Measurements from ENCODE around the gene RSPH1.

Gene RSPH1

DNA sequence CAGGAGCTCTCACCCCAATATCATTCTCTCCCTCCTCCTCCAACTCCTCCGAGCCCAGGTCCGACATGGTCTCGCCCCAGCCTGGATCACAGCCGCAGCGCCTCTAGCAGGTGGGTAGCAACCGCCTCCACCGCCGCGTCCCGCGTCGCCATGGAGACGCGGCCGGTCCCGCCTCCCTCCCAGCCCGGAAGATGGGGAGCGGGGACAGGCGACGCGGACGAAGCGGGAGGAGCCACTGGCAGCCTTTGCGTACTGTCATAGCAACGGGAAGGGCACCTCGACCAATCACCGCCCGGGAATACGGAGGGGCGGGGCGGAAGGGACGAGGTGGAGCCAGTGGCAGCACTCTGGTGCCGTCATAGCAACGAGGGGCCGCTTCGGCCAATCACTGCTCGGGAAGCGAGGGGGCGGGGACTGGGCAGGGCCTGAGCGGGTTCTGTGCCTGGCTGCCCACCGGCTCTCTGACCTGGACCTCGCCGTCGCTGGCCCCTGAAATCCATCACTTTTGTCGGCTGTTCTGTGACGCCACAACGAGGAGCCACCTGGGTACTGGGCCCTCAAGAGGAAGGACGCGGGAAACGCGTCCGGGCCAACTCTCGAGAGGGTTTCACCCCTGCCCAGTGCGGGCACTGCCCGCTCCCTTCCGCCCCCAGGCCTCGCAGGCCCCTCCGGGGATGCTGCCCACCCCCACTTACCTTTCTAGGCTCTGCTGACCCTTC is at the start of gene RSPH1:
Gene RSPH1 (minus strand): TSS at position 105 of the 719 bp plus-strand sequence. CDS start 38 bp downstream, at position 67.
- DNase-seq: peak; percentile 100

DNA sequence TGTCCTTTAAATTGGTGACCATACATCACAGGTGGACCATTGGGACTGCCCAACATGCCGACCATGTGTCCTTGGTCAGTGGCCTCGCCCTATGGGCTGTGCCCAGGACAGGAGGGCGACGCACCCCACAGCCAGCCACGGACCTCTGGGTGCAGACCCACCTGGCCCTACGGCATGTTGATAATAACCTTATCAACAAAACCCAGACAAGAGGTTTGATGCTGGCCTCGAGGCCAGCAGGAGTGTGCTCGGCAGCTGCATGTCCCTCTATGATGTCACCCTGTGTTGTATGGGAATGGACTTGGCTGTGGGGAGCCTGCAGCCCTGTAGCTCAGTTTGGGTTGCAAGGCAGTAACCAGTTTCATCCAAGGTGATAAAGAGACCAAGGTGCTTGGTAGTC is 49.7 kb upstream of the RSPH1 start:
- no peak for DNase-seq

DNA sequence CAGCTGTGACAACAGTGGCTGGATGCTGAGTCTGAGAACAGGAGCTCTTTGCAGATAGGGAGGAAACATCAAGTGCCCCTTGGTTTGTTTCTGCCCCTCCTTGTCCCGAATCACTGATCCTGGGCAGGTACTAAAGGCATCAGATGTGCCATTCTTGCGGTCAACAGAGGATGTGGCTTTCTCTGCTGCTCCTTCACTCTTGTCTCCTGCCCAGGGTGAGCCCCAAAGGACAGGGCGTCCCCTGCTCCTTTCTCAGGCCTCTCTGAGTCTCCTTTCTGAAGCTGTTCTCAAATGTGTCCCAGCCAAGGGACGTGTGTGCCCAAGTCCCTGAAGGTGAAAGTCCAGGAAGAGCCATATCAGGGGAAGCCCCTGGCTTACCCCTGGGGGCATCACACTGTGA is 49.3 kb upstream of the RSPH1 start:
- DNase-seq: no peak

DNA sequence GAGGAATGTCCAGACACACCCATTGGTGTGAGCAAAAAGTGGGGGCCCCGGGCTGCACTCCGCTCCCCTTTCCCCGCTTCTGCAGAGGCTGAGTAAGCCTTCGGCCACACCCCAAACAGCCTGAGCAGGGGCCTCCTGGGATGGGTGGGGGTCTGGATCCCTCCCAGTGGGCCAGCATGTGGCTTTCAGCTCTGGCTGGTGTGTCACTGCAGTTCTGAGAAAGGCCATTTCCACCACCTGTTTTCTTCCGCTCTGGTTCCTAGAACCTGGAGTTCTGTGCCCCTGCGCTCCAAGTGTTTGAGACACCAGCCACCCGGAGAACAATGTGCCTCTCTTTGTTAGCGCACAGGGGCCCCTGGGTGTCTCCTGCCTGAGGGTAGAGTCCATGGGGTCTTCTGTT is 48.5 kb upstream of the RSPH1 start:
- no peak for DNase-seq

DNA sequence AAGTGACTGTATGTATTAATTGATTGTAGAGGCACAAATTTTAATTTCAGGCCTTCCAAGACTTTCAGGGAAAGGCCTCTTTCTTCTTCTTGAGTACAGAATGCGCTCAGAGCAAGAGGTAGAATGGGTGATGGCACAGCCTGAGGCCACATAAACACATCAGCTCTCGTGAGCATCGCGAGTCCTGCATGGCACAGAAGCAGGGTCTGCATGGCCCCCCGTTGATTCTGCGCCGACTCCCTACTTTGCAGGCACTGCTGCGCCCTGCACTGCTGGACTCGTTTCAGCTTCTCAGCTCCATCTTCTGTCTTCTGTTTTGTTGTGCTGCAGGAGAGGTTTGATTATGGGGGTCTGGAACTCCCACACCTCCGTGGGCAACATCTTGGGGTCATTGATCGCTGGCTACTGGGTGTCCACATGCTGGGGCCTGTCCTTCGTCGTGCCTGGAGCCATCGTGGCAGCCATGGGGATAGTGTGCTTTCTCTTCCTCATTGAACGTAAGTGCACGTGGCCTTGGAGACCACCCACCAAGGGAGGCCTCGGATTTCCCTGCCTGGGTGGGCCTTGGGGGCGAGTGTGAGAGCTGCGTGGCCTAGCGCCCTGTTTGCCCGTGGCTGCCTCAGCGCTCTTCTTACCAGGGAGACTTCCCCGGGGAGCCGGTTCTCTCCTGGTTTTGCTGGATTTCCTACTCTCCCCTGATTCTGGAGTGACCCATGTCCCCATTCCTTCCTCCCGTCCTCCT is 47.3 kb upstream of the RSPH1 start:
- no peak for DNase-seq

DNA sequence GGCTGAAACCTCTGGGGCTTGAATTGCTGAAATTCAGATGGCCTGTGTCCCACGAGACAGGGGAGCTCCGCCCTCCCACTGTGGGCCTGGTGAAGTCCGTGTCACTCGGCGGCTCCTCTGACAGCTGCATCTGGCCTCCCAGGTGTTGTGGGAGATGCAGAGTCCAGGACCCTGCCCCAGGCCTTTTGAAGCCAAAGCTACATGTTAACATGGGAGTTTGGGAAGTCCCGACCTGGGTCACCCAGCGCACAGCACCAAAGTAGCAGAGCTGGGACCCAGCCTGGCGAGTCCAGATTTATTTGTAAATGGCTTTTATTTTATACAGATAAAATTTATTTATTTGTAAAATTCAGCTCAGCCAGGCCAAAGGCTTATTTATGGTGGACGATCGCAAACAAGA is 46.6 kb upstream of the RSPH1 start:
- no peak for DNase-seq

DNA sequence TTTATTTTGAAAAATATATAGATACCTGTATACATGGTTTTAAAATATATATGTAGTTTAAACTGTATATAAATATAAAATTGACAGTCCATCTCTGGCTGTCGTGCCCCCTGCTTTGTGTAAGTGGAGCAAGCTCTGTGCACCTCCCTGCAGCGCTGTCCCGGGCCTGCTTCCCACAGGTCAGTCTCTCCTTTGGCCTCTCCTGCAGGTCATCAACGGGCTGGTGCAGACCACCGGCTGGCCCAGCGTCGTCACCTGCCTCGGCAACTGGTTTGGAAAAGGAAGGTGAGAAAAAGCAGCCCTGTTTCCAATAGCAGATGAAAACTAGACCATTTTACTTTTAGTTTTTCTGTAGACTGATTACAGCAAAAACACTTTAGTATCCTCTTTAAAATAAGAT is 46.2 kb upstream of the RSPH1 start:
- no peak for DNase-seq

DNA sequence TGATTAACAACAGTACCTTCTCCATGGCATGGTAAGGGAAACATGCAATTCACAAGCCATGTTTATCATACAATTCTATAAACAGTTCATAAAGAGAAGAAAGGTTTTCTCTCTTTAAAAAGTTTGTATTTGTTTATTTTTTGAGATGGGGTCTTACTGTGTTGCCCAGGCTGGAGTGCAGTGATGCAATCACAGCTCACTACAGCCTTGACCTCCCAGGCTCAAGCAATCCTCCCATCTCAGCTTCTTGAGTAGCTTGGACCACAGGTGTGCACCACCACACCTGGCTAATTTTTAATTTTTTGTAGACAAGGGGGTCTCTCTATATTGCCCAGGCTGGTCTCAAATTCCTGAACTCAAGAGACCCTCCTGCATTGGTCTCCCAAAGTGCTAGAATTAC is 45.6 kb upstream of the RSPH1 start:
- DNase-seq: no peak

DNA sequence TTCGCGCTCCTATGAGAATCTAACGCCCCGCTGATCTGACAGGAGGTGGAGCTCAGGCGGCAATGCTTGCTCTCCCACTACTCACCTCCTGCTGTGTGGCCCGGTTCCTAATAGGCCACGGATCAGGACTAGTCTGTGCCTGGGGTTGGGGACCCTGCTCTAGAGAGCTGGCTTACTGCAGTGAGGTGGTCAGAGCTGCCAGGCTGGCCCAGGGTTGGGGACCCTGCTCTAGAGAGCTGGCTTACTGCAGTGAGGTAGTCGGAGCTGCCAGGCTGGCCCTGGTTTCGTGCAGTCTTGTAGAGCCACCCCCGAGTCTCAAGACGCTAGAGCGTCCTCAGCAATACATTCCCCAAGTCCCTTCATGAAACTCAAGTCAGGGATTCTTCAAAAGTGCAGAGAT is 45.1 kb upstream of the RSPH1 start:
- DNase-seq: no peak

DNA sequence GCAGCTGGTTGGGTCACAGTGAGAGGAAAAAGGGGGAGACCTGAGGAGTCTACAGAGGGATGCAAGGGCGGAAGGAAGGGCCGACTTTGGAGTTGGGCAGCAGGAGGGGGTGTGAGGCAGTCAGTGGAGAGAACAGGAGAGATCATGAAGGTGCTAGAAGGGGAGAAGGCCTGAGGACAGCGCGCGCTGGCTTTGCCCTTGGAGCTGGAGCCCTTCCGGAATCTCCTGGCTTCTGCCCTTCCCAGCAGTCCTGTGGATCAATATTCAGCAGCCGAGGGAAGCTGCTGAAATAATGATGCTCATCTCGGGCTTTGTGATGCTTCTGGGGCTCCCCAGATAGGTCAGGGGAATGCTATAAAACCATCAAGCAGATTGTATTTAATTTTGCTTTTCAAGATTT is 44.4 kb upstream of the RSPH1 start:
- no peak for DNase-seq

DNA sequence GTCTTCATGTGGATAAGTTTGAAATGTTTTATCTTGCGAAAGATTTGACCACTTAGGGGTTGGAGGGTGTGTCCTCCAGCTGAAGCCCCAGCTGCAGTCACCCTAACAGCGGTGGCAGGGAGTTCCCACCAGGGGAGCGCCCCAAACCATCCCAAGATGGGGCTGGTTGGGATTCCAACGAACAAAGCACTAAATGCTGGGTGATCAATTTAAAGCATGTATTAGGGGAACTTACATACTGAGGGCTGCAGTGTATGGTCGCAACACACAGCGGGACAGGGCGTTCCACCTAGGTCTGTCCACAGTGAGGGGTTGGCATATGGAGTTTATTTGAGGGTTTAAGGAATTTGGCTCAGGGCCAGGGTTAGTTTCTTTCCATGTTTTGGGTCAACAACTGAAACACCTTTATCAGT is 43.9 kb upstream of the RSPH1 start:
- no peak for DNase-seq

DNA sequence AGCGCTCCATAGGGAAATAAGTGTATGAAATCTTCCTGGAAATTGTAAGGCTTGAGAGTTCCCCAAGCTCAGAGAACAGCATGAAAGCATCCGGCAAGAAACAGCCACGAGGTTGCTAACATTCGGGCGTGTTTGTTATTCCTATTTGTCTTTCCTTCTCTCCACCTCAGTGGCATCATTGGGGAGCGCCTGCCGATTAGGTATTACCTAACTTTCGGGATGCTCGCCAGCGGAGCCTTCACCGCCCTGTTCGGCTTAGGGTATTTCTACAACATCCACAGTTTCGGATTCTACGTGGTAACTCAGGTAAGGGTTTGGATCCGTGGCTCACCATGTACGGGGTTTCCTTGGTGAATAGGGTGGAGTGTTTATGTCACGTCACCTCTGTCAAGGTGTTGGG is 43.3 kb upstream of the RSPH1 start:
- DNase-seq: no peak

DNA sequence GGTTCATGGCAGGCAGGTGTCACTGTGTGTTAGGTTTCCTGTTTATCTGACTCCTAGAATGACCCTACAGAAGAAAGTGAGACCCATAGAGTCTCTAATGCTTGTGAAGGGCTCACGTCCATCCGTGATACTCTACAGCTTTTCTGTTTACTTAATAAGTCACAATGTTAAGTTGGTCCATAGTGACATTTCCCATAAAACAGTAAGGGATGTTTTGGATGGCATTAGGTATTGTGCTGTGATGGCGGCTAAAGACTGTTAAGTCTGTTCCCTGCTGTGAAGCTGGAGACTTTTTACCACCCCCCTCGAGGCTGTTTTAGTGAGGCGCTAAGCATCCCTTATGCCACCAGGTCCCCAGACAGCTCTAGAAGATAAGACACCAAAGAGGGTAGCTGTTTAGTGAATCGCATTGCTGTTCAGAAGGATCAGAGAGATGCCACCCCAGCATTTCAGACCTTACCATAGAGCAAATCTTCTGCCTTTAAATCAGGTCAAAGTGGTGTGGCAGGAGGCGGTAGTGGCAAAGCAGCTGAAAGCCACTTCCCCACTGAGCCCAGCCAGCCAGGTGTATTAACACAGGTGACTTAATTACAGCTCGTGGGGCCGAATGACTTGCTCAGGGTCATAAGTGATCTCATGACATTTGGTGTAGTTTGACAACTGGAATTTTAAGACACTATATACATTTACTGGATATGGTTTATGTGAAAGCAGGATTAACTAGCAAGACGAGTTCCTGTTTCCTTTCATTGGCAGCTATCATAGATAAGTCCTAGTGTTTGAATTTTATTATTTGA is 42.7 kb upstream of the RSPH1 start:
- DNase-seq: no peak

DNA sequence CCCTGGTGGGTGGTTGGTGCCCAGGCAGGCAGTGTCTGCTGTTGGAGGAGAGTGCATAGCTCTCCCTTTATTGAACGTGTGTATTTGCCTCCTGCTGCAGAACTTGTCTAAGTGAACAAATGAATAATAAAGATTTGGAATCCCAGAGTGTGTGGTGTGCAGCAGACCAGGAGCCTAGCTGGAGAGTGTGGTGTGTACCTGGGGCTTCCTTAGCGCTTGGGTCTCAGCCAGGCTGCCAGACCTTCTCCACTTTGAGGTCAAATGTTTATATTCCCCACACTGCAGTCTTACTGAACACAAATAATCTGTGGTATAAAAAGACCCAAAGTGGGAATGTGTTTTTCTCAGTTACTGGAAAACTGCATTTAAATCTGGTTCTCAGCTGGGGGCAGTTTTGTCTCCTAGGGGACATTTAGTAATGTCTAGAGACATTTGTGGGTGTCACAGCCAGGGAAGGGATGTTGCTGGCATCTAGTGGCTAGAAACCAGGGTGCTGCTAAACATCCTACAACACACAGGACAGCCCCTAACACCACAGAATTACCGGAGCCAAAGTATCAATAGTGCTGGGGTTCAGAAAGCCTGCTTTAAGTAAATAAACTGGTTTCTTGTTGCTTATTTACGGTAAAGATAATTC is 41.2 kb upstream of the RSPH1 start:
- no peak for DNase-seq

DNA sequence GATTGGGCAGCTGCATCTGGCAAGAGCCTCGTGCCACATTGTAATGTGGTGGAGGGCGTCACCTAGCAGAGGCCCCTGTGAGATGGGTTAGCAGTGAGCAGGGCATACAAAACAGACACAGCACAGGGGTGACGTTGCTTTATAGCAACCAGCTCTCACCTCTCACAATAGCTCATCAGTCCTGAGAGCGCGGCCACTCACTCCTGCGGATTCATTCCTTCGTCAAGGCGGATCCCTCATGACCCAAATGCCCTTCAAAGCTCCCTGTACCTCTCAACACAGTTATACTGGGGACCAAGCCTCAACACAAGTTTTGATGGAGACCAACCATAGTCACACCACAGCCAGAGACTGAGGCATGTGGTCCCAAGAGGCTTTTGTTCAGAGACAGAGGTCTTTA is 40.6 kb upstream of the RSPH1 start:
- no peak for DNase-seq

DNA sequence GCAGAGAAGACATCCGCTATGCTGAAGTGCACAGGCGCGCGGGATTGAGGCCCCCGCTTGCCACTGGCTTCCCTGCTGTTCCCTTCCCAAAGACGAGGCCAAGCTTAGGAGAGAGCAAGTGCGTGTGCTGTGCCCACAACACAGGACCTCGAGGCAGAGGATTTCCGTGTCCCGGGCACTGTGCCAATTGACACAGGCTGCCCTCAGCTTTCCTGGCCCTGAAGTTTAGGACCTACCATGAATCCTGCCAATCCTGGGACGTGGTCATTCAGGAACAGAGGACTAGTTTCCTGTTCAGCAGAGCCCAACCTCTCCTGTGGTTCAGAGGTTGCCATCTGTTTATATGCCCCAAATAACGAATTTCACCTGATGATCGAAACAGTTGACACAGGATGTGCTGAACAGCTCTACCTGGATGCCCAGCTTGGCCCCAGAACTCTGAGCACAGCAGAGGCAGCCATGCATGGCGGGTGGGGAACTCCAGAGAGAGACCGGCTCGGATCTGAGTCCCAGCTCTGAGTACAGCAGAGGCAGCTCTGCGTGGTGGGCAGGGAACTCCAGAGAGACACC is 39.7 kb upstream of the RSPH1 start:
- DNase-seq: peak; percentile 24

DNA sequence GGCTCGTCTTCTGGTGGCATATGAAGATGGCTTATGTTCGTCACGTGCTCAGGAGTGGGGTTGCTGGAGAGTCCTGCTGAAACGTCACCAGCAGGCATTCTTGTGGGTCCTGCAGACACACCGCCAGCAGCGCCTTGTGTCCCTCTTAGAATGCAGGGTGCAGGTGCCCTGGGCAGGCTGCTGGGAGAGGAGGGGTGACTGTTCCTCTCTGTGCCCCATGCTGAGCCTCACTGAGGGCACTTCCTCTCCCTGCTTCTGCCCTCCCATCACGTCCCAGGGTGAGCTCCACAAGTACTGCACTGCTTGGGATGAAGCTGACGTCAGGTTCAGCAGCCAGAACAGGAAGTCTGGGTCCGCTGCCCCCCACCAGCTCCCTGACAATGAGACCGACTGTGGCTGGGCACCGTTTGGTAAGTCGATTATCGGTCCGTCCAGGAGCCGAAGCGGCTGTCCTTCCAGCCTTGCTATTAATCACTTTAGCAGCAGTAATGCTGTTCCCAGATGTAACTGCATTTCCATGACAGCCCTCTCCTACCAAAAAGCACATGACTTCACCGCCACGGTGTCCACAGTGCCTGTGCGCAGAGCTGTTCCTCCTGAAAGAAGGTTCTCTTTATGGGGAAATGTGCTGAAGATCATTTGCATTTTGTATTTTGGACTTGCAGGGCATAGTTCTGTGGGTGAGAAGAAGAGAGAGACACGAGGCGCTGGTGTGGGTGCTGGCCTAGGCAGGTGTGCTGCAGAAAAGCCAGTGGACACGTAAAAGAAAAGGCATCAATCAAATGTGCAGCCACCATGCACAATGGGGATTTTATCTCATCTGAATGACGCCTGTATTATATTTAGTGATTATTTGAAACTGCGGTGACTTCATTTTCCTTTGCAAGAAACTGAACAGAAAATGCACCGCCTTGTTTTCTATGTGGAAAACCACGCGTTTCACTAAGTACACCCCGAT is 38.7 kb upstream of the RSPH1 start:
- DNase-seq: peak; percentile 76

DNA sequence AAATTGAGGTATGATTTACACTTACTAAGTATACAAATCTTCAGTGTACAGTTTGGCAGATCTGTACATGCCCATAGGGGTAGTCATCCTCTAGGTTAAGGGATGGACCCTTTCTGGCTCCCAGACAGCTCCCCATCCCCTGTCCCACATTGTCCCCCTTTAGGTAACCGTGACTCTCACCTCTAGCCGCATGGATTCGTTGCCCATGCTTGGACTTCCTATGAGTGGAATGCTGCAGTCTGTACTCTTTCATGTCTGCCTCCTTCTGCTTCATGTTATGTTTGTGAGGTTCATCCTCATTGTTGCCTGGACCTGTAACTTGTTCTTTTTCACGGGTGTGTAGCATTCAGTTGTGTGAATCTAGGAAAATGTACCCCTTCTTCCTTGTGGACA is 37.9 kb upstream of the RSPH1 start:
- no peak for DNase-seq

DNA sequence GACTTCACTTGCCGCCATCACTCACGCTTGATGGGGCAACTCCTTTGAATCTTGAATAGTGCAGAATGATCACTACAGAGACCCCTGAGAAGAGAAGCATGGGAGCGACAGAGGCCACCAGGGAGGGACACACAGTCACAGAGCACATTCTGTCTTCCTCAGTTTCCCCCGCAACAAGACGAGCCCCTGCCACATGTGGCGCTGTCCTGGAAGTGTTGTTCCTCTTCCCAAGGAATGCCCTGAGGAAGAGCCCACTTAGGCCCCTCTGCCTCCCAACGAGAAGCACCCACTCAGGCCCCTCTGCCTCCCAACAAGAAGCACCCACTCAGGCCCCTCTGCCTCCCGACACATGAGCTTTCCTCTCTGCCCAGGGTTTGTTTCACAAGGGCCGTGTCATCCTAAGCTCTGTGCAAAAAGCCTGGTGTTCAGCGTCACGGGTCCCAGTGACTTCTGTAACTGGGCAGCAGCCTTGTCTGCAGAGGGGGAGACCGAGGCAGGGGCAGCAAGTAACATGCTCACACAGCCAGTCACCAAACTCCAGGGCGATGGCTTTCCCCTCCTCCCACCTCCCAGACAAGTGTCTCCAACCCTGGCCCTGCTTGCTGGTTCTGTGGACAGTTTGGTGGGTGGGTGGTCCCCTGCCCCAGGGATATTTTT is 37.4 kb upstream of the RSPH1 start:
- DNase-seq: peak; percentile 20

DNA sequence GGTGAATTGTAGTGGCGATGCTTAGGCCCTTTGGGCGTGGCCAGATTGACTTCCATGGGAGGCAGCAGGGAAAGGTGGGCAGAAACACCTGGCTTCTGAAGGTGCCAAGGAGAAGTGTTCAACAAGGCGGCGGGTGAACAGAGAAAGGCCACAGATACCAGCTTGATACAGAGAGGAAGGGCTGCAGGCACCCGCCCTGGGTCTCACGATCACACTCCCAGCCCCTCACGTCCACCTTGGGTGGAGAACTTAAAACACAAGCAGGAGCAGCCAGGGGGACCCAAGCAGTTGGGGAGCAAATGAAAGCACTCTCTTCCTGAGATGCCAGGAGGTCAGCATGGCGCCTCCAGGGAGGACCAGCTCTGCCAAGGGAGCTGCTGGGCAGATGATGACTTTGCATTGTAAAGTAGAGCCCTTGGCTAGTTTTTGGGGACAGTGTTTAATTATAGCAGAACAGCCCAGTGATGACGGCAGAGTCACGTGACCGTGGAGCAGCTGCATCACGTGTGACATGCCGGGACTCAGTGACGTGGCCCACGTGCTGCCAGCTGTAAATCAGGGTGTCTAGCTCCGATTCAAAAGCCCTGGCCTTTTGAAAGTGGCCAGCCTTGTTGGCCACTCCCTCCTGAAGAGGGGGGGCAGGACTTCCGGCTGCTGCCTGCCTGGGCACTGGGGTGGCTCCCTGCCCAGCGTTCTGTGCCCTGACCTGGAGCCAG is 36.6 kb upstream of the RSPH1 start:
- peak; percentile 46 for DNase-seq
